ENCODE results near the gene GPAM.
"Not testable (repeated sequence)": the region's sequence is repeated elsewhere in the genome, so short reads cannot be mapped to it uniquely, and the experiment has no call there.

Gene GPAM

DNA sequence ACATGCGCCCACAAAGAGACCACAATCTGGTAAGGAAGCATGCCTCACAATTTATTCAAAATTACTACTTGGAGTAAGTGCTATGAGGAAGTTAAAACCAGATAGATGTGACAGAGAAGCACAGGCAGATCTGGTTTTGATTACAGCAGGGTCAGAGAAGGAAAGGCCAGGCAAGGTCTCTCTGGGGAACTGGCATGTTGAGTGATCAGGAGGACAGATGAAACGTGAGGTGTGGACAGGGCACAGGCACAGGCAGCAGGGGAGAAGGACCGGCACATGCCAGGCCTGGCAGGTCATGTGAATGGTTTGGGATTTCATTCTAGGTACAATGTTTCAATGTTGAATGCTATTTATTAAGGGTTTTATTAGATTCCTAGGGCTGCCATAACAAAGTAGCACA, 51.6 kb downstream of the GPAM start:
- DNase-seq (ENCODE audit: low spot score) = no peak

DNA sequence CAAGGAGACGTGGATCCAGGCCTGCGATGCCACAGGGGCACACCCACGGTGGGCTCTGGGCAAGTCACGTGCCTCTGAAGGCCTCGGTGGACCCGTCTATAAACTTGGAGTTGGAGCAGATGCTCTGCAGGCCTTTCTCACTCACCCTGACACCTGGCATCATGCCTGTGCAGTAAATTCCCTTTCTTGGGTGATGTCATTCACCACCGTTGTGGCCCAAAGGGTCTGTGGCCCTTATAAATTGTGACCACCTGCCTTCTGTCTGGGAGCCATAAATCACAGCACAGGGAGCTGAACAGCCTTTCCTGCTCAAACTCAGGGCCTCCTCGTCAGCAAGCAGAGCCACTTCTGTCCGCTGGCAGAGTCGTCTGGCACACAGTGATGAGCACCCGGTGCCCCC, 52.2 kb downstream of the GPAM start:
- no peak for DNase-seq (ENCODE audit: low spot score)

GRCh38 chr10:112126901-112127300, 56.7 kb downstream of the GPAM start:
- no peak for DNase-seq (ENCODE audit: low spot score)

GRCh38 chr10:112126172-112126571, 57.4 kb downstream of the GPAM start:
- DNase-seq (ENCODE audit: low spot score) = no peak

DNA sequence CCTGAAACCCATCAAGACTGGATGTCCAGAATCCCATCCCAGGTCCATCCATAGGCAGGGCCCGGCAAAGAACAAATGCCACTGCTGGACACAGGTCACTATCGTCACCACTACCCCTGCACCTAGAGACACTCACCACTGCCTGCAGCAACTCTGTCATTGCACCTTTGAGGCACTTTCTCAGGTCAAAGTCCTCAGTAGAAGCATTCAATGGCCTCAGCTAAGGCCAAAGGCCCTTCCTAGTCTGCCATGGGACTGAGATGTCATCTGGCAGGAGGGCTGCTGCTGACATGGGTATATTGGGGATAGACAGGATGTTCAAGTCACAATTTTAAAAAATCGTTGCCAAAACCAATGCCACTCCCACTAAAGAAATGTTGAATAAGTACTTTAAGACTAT, 58.7 kb downstream of the GPAM start:
- DNase-seq (ENCODE audit: low spot score) = no peak

GRCh38 chr10:112122827-112123226, 60.7 kb downstream of the GPAM start:
- no peak for DNase-seq (ENCODE audit: low spot score)

GRCh38 chr10:112120491-112120890, 63.1 kb downstream of the GPAM start:
- DNase-seq (ENCODE audit: low spot score) = no peak

GRCh38 chr10:112115781-112116385, 67.7 kb downstream of the GPAM start:
- peak; percentile 22 for DNase-seq (ENCODE audit: low spot score)

- not testable (repeated sequence) for DNase-seq (ENCODE audit: low spot score)
Measured at GRCh38 chr10:112109779-112110178, 73.8 kb downstream of the GPAM start.

Measured in CD4-positive, alpha-beta T cell treated with Interleukin-15 for 4 hours (primary cell).